Measurements from ENCODE around the gene UBE2G2. TPM values are rescaled to one million over a fixed set of nuclear protein-coding genes. Genes with fewer than 3 reads are reported as not detected.

The UBE2G2 gene
- total RNA-seq, 1 experiment from 2014 or later, result 121 TPM

- TF ChIP-seq CTCF (conservative IDR thresholded peaks at IDR 0.05), result no peak
- H2BK20ac ChIP-seq (ENCODE audit: low read depth, low read length, poor library complexity, severe bottlenecking), result no peak overlapping the region
- no peak overlapping the region for H3K27ac ChIP-seq (ENCODE audit: insufficient read length, low read depth, low read length)
- no peak overlapping the region for H2AK5ac ChIP-seq (ENCODE audit: insufficient read length, low read length)
- no CpG with 5 or more reads among the region's 25 CpGs for WGBS (ENCODE audit: extremely low coverage, insufficient read length, low lambda C conversion rate)
- no peak overlapping the region for H2AFZ ChIP-seq (ENCODE audit: low read length)
- H3K4me1 ChIP-seq (ENCODE audit: insufficient read depth, low read length), result no peaks in the 10 kb centered on the region; the same call in 1 of the 2 replicates
- no peak overlapping the region for H3K18ac ChIP-seq (ENCODE audit: insufficient read length, low read depth, low read length)
- H4K8ac ChIP-seq (replicated peaks; ENCODE audit: insufficient read length, low read depth, low read length), result no peak overlapping the region
- peaks cover 1% of the 10 kb centered on the region; the same call in 1 of the 2 replicates for H3K27me3 Mint-ChIP-seq (ENCODE audit: low read depth)
- no peak for DNase-seq
- H3K56ac ChIP-seq (ENCODE audit: insufficient read length, low read depth, low read length), result no peak overlapping the region
- H3K27me3 ChIP-seq (ENCODE audit: insufficient read depth, low read length), result no peaks in the 10 kb centered on the region
- no peak overlapping the region for H2BK12ac ChIP-seq (ENCODE audit: insufficient read length, low read depth, low read length)
- H3K36me3 Mint-ChIP-seq (ENCODE audit: insufficient read depth in 1 of 3, low read depth in 3 of 3), result peaks cover 0 to 4% (median 3%) of the 10 kb centered on the region in 3 experiments; a peak in 2 of 7 replicates
- no peak overlapping the region for H2BK120ac ChIP-seq (ENCODE audit: low read depth, low read length, poor library complexity, severe bottlenecking)
- H3K9me3 Mint-ChIP-seq, result no peaks in the 10 kb centered on the region
- H4K91ac ChIP-seq (ENCODE audit: insufficient read length, low read depth, low read length), result no peak overlapping the region
- H2BK15ac ChIP-seq (ENCODE audit: low read depth, low read length), result no peak overlapping the region
- no peaks in the 10 kb centered on the region for H3K23me2 ChIP-seq (ENCODE audit: insufficient read length, low read depth, low read length, poor library complexity, severe bottlenecking)
- H3K4me2 ChIP-seq (ENCODE audit: insufficient read depth, insufficient read length, low read length), result no peak overlapping the region
- no peak overlapping the region; a peak in 1 of 7 replicates for H3K27ac Mint-ChIP-seq
- no peak overlapping the region for H3K23ac ChIP-seq (ENCODE audit: insufficient read length, low read depth, low read length)
- H3K4me1 Mint-ChIP-seq, result peaks cover 50 to 60% of the 10 kb centered on the region in 2 experiments
- no peak overlapping the region for H3T11ph ChIP-seq (ENCODE audit: low read length)
- no peak overlapping the region for H3K4ac ChIP-seq (ENCODE audit: low read depth, low read length)
- H3K4me3 Mint-ChIP-seq, result no peak overlapping the region
- H4K20me1 ChIP-seq (ENCODE audit: control insufficient read depth, insufficient read depth, insufficient read length), result no peaks in the 10 kb centered on the region
- no peak overlapping the region for H4K5ac ChIP-seq (ENCODE audit: insufficient read length, low read depth, low read length)
- H3K9ac ChIP-seq (ENCODE audit: extremely low read depth, insufficient read length, low read length), result no peak overlapping the region
- H3K79me1 ChIP-seq (ENCODE audit: insufficient read depth, low read depth, low read length, poor library complexity, severe bottlenecking), result no peaks in the 10 kb centered on the region
- no peaks in the 10 kb centered on the region for H3K79me2 ChIP-seq (ENCODE audit: insufficient read depth, low read length)
- H3K14ac ChIP-seq (ENCODE audit: insufficient read depth, low read length), result no peak overlapping the region
- H3K9me3 ChIP-seq (ENCODE audit: control insufficient read depth, low read depth, low read length), result no peaks in the 10 kb centered on the region
- H2BK5ac ChIP-seq (ENCODE audit: insufficient read length, low read length), result no peak overlapping the region
Observed at GRCh38 chr21:44763451-44764318, 37.9 kb downstream of the UBE2G2 start.

Data from H9 (cell line).